GM21367 (cell line): ENCODE results near the gene SLC30A9.

Experiments
- ATAC-seq: cut with Tn5 transposase; IDR thresholded peaks from one replicate; pipeline ENCODE4 v1.9.1; 2021; ENCODE audit not compliant: unreplicated experiment

SLC30A9 gene

GRCh38 chr4:41990365-41991111, at the start of gene SLC30A9:
SLC30A9 (plus strand) TSS chr4:41990530; CDS start chr4:41990652, 122 bp downstream.
- peak; percentile 99 for ATAC-seq

- ATAC-seq: no peak
Measured at GRCh38 chr4:41940834-41941233, 49.5 kb upstream of the SLC30A9 start.

- ATAC-seq: no peak
Measured at GRCh38 chr4:41943506-41943905, 46.8 kb upstream of the SLC30A9 start.

- no peak for ATAC-seq
Measured at GRCh38 chr4:41944089-41944488, 46.2 kb upstream of the SLC30A9 start.

- ATAC-seq: no peak
Measured at GRCh38 chr4:41949531-41949930, 40.8 kb upstream of the SLC30A9 start.

- no peak for ATAC-seq
Measured at GRCh38 chr4:41957634-41958033, 32.7 kb upstream of the SLC30A9 start.

- ATAC-seq: no peak
Measured at GRCh38 chr4:41963105-41963504, 27.2 kb upstream of the SLC30A9 start.

- no peak for ATAC-seq
Measured at GRCh38 chr4:41964401-41964800, 25.9 kb upstream of the SLC30A9 start.

GRCh38 chr4:41967392-41967791, 22.9 kb upstream of the SLC30A9 start:
- ATAC-seq: no peak

- no peak for ATAC-seq
Measured at GRCh38 chr4:41969671-41970070, 20.7 kb upstream of the SLC30A9 start.

- no peak for ATAC-seq
Measured at GRCh38 chr4:41975341-41975740, 15.0 kb upstream of the SLC30A9 start.

GRCh38 chr4:41976775-41977516, 13.4 kb upstream of the SLC30A9 start:
- no peak for ATAC-seq

- no peak for ATAC-seq
Measured at GRCh38 chr4:41977709-41978108, 12.6 kb upstream of the SLC30A9 start.

GRCh38 chr4:41981456-41981855, 8.9 kb upstream of the SLC30A9 start, which contains the start of gene DCAF4L1:
DCAF4L1 (plus strand) TSS chr4:41981756; CDS start chr4:41981793, 37 bp downstream.
- ATAC-seq: no peak

GRCh38 chr4:41982716-41983115, 7.6 kb upstream of the SLC30A9 start:
- no peak for ATAC-seq

- ATAC-seq: no peak
Measured at GRCh38 chr4:41985151-41985550, 5.2 kb upstream of the SLC30A9 start.

GRCh38 chr4:41989994-41990364, 351 bp upstream of the SLC30A9 start:
- peak; percentile 10 for ATAC-seq

- ATAC-seq: no peak
Measured at GRCh38 chr4:41991916-41992767, 1.8 kb downstream of the SLC30A9 start.

GRCh38 chr4:41992967-41993857, 2.9 kb downstream of the SLC30A9 start:
- ATAC-seq: no peak

GRCh38 chr4:41994461-41994985, 4.2 kb downstream of the SLC30A9 start:
- ATAC-seq: no peak
